ENCODE data around the gene RPTOR.
"Not testable (repeated sequence)": the region's sequence is repeated elsewhere in the genome, so short reads cannot be mapped to it uniquely, and the experiment has no call there.

Gene RPTOR

GRCh38 chr17:80527016-80527645 lies 17.5 kb upstream of the RPTOR start:
- Histone ChIP-seq H3K36me3 (ENCODE audit: control insufficient read depth, insufficient read depth, low read length) (no peaks in the 10 kb centered on the region), H3K27ac (ENCODE audit: insufficient read depth, low read length, poor library complexity, severe bottlenecking) (no peak overlapping the region), H3K9me3 (ENCODE audit: control insufficient read depth, low read length) (no peaks in the 10 kb centered on the region), H3K4me1 (ENCODE audit: control insufficient read depth, insufficient read depth, low read length, poor library complexity, severe bottlenecking) (no peaks in the 10 kb centered on the region), H3K4me3 (ENCODE audit: insufficient read depth, low read depth, low read length, poor library complexity, severe bottlenecking) (no peak overlapping the region), H3K27me3 (replicated peaks; ENCODE audit: control insufficient read depth, insufficient read depth, low read length, poor library complexity, severe bottlenecking) (peaks cover 3% of the 10 kb centered on the region)
- DNase-seq, result no peak

GRCh38 chr17:80528536-80528935 lies 16.1 kb upstream of the RPTOR start:
- DNase-seq, result no peak
- no peak overlapping the region for H3K4me3 ChIP-seq (ENCODE audit: insufficient read depth, low read depth, low read length, poor library complexity, severe bottlenecking)
- no peaks in the 10 kb centered on the region for H3K4me1 ChIP-seq (ENCODE audit: control insufficient read depth, insufficient read depth, low read length, poor library complexity, severe bottlenecking)
- H3K36me3 ChIP-seq (ENCODE audit: control insufficient read depth, insufficient read depth, low read length), result no peaks in the 10 kb centered on the region
- H3K9me3 ChIP-seq (ENCODE audit: control insufficient read depth, low read length), result no peaks in the 10 kb centered on the region
- H3K27ac ChIP-seq (ENCODE audit: insufficient read depth, low read length, poor library complexity, severe bottlenecking), result no peak overlapping the region
- peaks cover 3% of the 10 kb centered on the region for H3K27me3 ChIP-seq (replicated peaks; ENCODE audit: control insufficient read depth, insufficient read depth, low read length, poor library complexity, severe bottlenecking)

- DNase-seq, result no peak
- no peaks in the 10 kb centered on the region for H3K36me3 ChIP-seq (ENCODE audit: control insufficient read depth, insufficient read depth, low read length)
- H3K27ac ChIP-seq (ENCODE audit: insufficient read depth, low read length, poor library complexity, severe bottlenecking), result no peak overlapping the region
- H3K4me3 ChIP-seq (ENCODE audit: insufficient read depth, low read depth, low read length, poor library complexity, severe bottlenecking), result no peak overlapping the region
- no peaks in the 10 kb centered on the region for H3K4me1 ChIP-seq (ENCODE audit: control insufficient read depth, insufficient read depth, low read length, poor library complexity, severe bottlenecking)
- peaks cover 3% of the 10 kb centered on the region for H3K27me3 ChIP-seq (replicated peaks; ENCODE audit: control insufficient read depth, insufficient read depth, low read length, poor library complexity, severe bottlenecking)
- no peaks in the 10 kb centered on the region for H3K9me3 ChIP-seq (ENCODE audit: control insufficient read depth, low read length)
These were observed 15.3 kb upstream of the RPTOR start for GRCh38 chr17:80529104-80529903.

GRCh38 chr17:80529904-80530292 lies 14.7 kb upstream of the RPTOR start:
- Histone ChIP-seq H3K36me3 (ENCODE audit: control insufficient read depth, insufficient read depth, low read length) (no peaks in the 10 kb centered on the region), H3K27ac (ENCODE audit: insufficient read depth, low read length, poor library complexity, severe bottlenecking) (no peak overlapping the region), H3K9me3 (ENCODE audit: control insufficient read depth, low read length) (no peaks in the 10 kb centered on the region), H3K27me3 (replicated peaks; ENCODE audit: control insufficient read depth, insufficient read depth, low read length, poor library complexity, severe bottlenecking) (peaks cover 3% of the 10 kb centered on the region), H3K4me3 (ENCODE audit: insufficient read depth, low read depth, low read length, poor library complexity, severe bottlenecking) (no peak overlapping the region), H3K4me1 (ENCODE audit: control insufficient read depth, insufficient read depth, low read length, poor library complexity, severe bottlenecking) (no peaks in the 10 kb centered on the region)
- DNase-seq, result no peak

GRCh38 chr17:80531400-80531799 lies 13.2 kb upstream of the RPTOR start:
- H3K27me3 ChIP-seq (replicated peaks; ENCODE audit: control insufficient read depth, insufficient read depth, low read length, poor library complexity, severe bottlenecking), result peaks cover 3% of the 10 kb centered on the region
- H3K4me1 ChIP-seq (ENCODE audit: control insufficient read depth, insufficient read depth, low read length, poor library complexity, severe bottlenecking), result no peaks in the 10 kb centered on the region
- no peak overlapping the region for H3K27ac ChIP-seq (ENCODE audit: insufficient read depth, low read length, poor library complexity, severe bottlenecking)
- H3K36me3 ChIP-seq (ENCODE audit: control insufficient read depth, insufficient read depth, low read length), result no peaks in the 10 kb centered on the region
- DNase-seq, result no peak
- no peak overlapping the region for H3K4me3 ChIP-seq (ENCODE audit: insufficient read depth, low read depth, low read length, poor library complexity, severe bottlenecking)
- no peaks in the 10 kb centered on the region for H3K9me3 ChIP-seq (ENCODE audit: control insufficient read depth, low read length)

- H3K9me3 ChIP-seq (ENCODE audit: control insufficient read depth, low read length); H3K4me1 ChIP-seq (ENCODE audit: control insufficient read depth, insufficient read depth, low read length, poor library complexity, severe bottlenecking); DNase-seq; H3K27me3 ChIP-seq (replicated peaks; ENCODE audit: control insufficient read depth, insufficient read depth, low read length, poor library complexity, severe bottlenecking); H3K36me3 ChIP-seq (ENCODE audit: control insufficient read depth, insufficient read depth, low read length); H3K27ac ChIP-seq (ENCODE audit: insufficient read depth, low read length, poor library complexity, severe bottlenecking); H3K4me3 ChIP-seq (ENCODE audit: insufficient read depth, low read depth, low read length, poor library complexity, severe bottlenecking): not testable (repeated sequence)
These were observed 7.3 kb upstream of the RPTOR start for GRCh38 chr17:80537386-80537785.

- Histone ChIP-seq H3K9me3 (ENCODE audit: control insufficient read depth, low read length) (no peaks in the 10 kb centered on the region), H3K4me1 (ENCODE audit: control insufficient read depth, insufficient read depth, low read length, poor library complexity, severe bottlenecking) (no peaks in the 10 kb centered on the region), H3K27ac (ENCODE audit: insufficient read depth, low read length, poor library complexity, severe bottlenecking) (no peak overlapping the region), H3K36me3 (ENCODE audit: control insufficient read depth, insufficient read depth, low read length) (no peaks in the 10 kb centered on the region), H3K27me3 (replicated peaks; ENCODE audit: control insufficient read depth, insufficient read depth, low read length, poor library complexity, severe bottlenecking) (no peaks in the 10 kb centered on the region), H3K4me3 (ENCODE audit: insufficient read depth, low read depth, low read length, poor library complexity, severe bottlenecking) (no peak overlapping the region)
- DNase-seq, result no peak
These were observed 6.2 kb upstream of the RPTOR start for GRCh38 chr17:80538484-80538883.

GRCh38 chr17:80539022-80539641 lies 5.5 kb upstream of the RPTOR start:
- Histone ChIP-seq H3K4me3 (ENCODE audit: insufficient read depth, low read depth, low read length, poor library complexity, severe bottlenecking) (no peak overlapping the region), H3K36me3 (ENCODE audit: control insufficient read depth, insufficient read depth, low read length) (no peaks in the 10 kb centered on the region), H3K27ac (ENCODE audit: insufficient read depth, low read length, poor library complexity, severe bottlenecking) (no peak overlapping the region), H3K9me3 (ENCODE audit: control insufficient read depth, low read length) (no peaks in the 10 kb centered on the region), H3K4me1 (ENCODE audit: control insufficient read depth, insufficient read depth, low read length, poor library complexity, severe bottlenecking) (no peaks in the 10 kb centered on the region), H3K27me3 (replicated peaks; ENCODE audit: control insufficient read depth, insufficient read depth, low read length, poor library complexity, severe bottlenecking) (no peaks in the 10 kb centered on the region)
- no peak for DNase-seq

GRCh38 chr17:80545499-80545826 lies 825 bp downstream of the RPTOR start:
- Histone ChIP-seq H3K27ac (ENCODE audit: insufficient read depth, low read length, poor library complexity, severe bottlenecking) (peak overlapping the region; percentile 70), H3K4me1 (ENCODE audit: control insufficient read depth, insufficient read depth, low read length, poor library complexity, severe bottlenecking) (peaks cover 9% of the 10 kb centered on the region), H3K9me3 (ENCODE audit: control insufficient read depth, low read length) (no peaks in the 10 kb centered on the region), H3K36me3 (ENCODE audit: control insufficient read depth, insufficient read depth, low read length) (no peaks in the 10 kb centered on the region), H3K4me3 (ENCODE audit: insufficient read depth, low read depth, low read length, poor library complexity, severe bottlenecking) (peak overlapping the region; percentile 97), H3K27me3 (replicated peaks; ENCODE audit: control insufficient read depth, insufficient read depth, low read length, poor library complexity, severe bottlenecking) (no peaks in the 10 kb centered on the region)
- DNase-seq, result no peak

GRCh38 chr17:80546267-80546666 lies 1.6 kb downstream of the RPTOR start:
- DNase-seq, result no peak
- Histone ChIP-seq H3K27me3 (replicated peaks; ENCODE audit: control insufficient read depth, insufficient read depth, low read length, poor library complexity, severe bottlenecking) (no peaks in the 10 kb centered on the region), H3K36me3 (ENCODE audit: control insufficient read depth, insufficient read depth, low read length) (no peaks in the 10 kb centered on the region), H3K4me3 (ENCODE audit: insufficient read depth, low read depth, low read length, poor library complexity, severe bottlenecking) (no peak overlapping the region), H3K9me3 (ENCODE audit: control insufficient read depth, low read length) (no peaks in the 10 kb centered on the region), H3K27ac (ENCODE audit: insufficient read depth, low read length, poor library complexity, severe bottlenecking) (no peak overlapping the region), H3K4me1 (ENCODE audit: control insufficient read depth, insufficient read depth, low read length, poor library complexity, severe bottlenecking) (peaks cover 9% of the 10 kb centered on the region)

All from effector memory CD4-positive, alpha-beta T cell (primary cell).